HepG2 (cell line): ENCODE measurements around the gene CDH23. TPM values are rescaled to one million over a fixed set of nuclear protein-coding genes. Genes with fewer than 3 reads are reported as not detected.

Source experiments
- ATF7 ChIP-seq, 2 experiments: fragments of 450-650 bp in 1 of 2; sonication (generic) in 1 of 2; formaldehyde crosslinking in 1 of 2; IDR thresholded peaks; 2 replicates each; pipeline versions ENCODE4 v1.4.0 to v1.6.1; 2016 to 2020; ENCODE audit warnings: antibody characterized with exemption in 1 of 2, mild to moderate bottlenecking in 1 of 2, missing genetic modification reagents in 1 of 2
- POGZ ChIP-seq: sonication (generic); formaldehyde crosslinking; IDR thresholded peaks from 2 replicates; pipeline ENCODE4 v1.4.0; 2020; ENCODE audit warnings: mild to moderate bottlenecking, missing genetic modification reagents
- SMARCE1 ChIP-seq: fragments of 450-650 bp; IDR thresholded peaks from 2 replicates; pipeline ENCODE4 v1.6.1; 2017; ENCODE audit warnings: borderline replicate concordance
- ZMYM3 ChIP-seq: sonication (generic); formaldehyde crosslinking; IDR thresholded peaks from 2 replicates; pipeline ENCODE4 v1.5.1; 2020; ENCODE audit warnings: mild to moderate bottlenecking, missing genetic modification reagents
- ZNF264 ChIP-seq: sonication (generic); formaldehyde crosslinking; IDR thresholded peaks from 2 replicates; pipeline ENCODE4 v1.4.0; 2020; ENCODE audit warnings: missing genetic modification reagents
- polyA plus RNA-seq, 8 experiments: library from polyadenylated mRNA; depleted of rRNA in 3 of 8; stranded (reverse) in 7 of 8; unstranded in 1 of 8; fragments of >200 nt; fragmentation: Illumina TruSeq in 4 of 8; extraction: Trizol in 4 of 8; gene quantifications; 2 replicates each; pipeline versions ENCODE4 v1.2.1 to v1.2.3, GENCODE V29; 2011 to 2016; ENCODE audit warnings: low read depth in 4 of 8, missing spikeins in 1 of 8, mixed read lengths in 1 of 8; ENCODE audit not compliant: insufficient read depth in 1 of 8
- total RNA-seq, 5 experiments: library from RNA; depleted of rRNA; stranded (reverse); fragments of >200 nt; fragmentation: Illumina TruSeq; extraction: Trizol; gene quantifications; 2 replicates each; pipeline ENCODE4 v1.2.3, GENCODE V29; 2016; ENCODE audit warnings: low read depth in 1 of 5
- TF ChIP-seq, protein P1 (sequence below): sonication (generic); formaldehyde crosslinking; IDR thresholded peaks from 2 replicates; pipeline ENCODE4 v1.4.0; 2020; ENCODE audit warnings: low read depth, missing genetic modification reagents
- TF ChIP-seq, protein P2 (sequence below): sonication (generic); formaldehyde crosslinking; IDR thresholded peaks from 2 replicates; pipeline ENCODE4 v1.5.1; 2020; ENCODE audit warnings: mild to moderate bottlenecking, missing genetic modification reagents, moderate library complexity
- TF ChIP-seq, protein P3 (sequence below): sonication (generic); formaldehyde crosslinking; IDR thresholded peaks from 2 replicates; pipeline ENCODE4 v1.5.0; 2020; ENCODE audit warnings: mild to moderate bottlenecking, missing genetic modification reagents
- TF ChIP-seq, protein P4 (sequence below): sonication (generic); formaldehyde crosslinking; IDR thresholded peaks from 2 replicates; pipeline ENCODE4 v1.4.0; 2020; ENCODE audit warnings: mild to moderate bottlenecking, missing genetic modification reagents

CDH23 gene
- total and polyA plus RNA-seq, 2 of the 13 experiments (the other 11 are each of a cell fraction or from before 2014, with no cell fraction given): 0.13 TPM; not detected in 1

DNA sequence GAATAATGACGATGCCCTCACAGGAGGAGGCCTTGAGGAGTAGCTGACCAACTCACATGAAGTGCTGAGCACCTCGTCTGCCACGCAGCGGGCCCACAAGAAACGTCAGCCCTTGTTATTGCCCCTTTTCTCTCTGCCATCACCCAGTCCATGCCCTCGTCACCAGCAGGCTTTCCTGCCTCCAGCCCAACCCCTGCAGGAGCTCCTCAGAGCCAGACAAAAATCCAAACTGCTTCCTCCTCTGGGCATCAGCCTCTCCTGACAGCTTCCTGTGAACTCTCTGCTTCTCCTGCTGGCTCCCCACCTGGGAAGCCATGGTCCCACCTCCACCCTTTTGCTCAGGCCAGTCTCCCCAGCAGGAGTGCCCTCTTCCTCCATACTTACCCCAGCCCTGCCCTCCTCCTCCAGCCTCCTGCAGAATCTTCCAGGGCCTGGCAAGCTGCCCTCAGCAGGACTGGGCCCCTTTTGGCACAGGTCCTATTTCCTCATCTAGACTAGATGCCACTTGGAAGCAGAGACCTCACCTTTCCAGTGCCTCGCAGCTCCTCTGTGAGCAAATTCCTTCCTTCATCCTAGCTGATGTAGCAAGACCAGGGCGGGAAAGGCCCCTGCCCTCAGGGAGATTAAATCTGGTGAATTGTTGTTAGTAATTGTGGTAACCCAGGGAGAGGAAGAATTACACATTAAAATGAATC lies 207.8 kb downstream of the CDH23 start (continued):
- TF ChIP-seq, protein P1, sequence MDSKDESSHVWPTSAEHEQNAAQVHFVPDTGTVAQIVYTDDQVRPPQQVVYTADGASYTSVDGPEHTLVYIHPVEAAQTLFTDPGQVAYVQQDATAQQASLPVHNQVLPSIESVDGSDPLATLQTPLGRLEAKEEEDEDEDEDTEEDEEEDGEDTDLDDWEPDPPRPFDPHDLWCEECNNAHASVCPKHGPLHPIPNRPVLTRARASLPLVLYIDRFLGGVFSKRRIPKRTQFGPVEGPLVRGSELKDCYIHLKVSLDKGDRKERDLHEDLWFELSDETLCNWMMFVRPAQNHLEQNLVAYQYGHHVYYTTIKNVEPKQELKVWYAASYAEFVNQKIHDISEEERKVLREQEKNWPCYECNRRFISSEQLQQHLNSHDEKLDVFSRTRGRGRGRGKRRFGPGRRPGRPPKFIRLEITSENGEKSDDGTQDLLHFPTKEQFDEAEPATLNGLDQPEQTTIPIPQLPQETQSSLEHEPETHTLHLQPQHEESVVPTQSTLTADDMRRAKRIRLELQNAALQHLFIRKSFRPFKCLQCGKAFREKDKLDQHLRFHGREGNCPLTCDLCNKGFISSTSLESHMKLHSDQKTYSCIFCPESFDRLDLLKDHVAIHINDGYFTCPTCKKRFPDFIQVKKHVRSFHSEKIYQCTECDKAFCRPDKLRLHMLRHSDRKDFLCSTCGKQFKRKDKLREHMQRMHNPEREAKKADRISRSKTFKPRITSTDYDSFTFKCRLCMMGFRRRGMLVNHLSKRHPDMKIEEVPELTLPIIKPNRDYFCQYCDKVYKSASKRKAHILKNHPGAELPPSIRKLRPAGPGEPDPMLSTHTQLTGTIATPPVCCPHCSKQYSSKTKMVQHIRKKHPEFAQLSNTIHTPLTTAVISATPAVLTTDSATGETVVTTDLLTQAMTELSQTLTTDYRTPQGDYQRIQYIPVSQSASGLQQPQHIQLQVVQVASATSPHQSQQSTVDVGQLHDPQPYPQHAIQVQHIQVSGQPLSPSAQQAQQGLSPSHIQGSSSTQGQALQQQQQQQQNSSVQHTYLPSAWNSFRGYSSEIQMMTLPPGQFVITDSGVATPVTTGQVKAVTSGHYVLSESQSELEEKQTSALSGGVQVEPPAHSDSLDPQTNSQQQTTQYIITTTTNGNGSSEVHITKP (CRISPR knock-in tag): no peak
- no peak for TF ChIP-seq ATF7 (IDR thresholded peaks at IDR 0.05)
- no peak for TF ChIP-seq ATF7 (CRISPR knock-in tag; IDR thresholded peaks at IDR 0.05)
- no peak for TF ChIP-seq SMARCE1
- no peak for TF ChIP-seq ZMYM3 (CRISPR knock-in tag)
- TF ChIP-seq POGZ (CRISPR knock-in tag): no peak
- TF ChIP-seq, protein P2, sequence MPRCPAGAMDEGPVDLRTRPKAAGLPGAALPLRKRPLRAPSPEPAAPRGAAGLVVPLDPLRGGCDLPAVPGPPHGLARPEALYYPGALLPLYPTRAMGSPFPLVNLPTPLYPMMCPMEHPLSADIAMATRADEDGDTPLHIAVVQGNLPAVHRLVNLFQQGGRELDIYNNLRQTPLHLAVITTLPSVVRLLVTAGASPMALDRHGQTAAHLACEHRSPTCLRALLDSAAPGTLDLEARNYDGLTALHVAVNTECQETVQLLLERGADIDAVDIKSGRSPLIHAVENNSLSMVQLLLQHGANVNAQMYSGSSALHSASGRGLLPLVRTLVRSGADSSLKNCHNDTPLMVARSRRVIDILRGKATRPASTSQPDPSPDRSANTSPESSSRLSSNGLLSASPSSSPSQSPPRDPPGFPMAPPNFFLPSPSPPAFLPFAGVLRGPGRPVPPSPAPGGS (CRISPR knock-in tag): no peak
- TF ChIP-seq, protein P3, sequence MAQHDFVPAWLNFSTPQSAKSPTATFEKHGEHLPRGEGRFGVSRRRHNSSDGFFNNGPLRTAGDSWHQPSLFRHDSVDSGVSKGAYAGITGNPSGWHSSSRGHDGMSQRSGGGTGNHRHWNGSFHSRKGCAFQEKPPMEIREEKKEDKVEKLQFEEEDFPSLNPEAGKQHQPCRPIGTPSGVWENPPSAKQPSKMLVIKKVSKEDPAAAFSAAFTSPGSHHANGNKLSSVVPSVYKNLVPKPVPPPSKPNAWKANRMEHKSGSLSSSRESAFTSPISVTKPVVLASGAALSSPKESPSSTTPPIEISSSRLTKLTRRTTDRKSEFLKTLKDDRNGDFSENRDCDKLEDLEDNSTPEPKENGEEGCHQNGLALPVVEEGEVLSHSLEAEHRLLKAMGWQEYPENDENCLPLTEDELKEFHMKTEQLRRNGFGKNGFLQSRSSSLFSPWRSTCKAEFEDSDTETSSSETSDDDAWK: no peak
- no peak for TF ChIP-seq ZNF264
- TF ChIP-seq, protein P4, sequence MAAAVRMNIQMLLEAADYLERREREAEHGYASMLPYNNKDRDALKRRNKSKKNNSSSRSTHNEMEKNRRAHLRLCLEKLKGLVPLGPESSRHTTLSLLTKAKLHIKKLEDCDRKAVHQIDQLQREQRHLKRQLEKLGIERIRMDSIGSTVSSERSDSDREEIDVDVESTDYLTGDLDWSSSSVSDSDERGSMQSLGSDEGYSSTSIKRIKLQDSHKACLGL (CRISPR knock-in tag): no peak
